DMS153 treated with DMSO at 0.1 percent for 48 hours (cell line): Measurements from ENCODE around the gene CHRNB2.

ENCODE experiments used
- DNase-seq: peaks from one replicate; lab custom pipeline; 2025; ENCODE audit not compliant: unreplicated experiment; lab: John Stamatoyannopoulos, UW

CHRNB2 gene

DNA sequence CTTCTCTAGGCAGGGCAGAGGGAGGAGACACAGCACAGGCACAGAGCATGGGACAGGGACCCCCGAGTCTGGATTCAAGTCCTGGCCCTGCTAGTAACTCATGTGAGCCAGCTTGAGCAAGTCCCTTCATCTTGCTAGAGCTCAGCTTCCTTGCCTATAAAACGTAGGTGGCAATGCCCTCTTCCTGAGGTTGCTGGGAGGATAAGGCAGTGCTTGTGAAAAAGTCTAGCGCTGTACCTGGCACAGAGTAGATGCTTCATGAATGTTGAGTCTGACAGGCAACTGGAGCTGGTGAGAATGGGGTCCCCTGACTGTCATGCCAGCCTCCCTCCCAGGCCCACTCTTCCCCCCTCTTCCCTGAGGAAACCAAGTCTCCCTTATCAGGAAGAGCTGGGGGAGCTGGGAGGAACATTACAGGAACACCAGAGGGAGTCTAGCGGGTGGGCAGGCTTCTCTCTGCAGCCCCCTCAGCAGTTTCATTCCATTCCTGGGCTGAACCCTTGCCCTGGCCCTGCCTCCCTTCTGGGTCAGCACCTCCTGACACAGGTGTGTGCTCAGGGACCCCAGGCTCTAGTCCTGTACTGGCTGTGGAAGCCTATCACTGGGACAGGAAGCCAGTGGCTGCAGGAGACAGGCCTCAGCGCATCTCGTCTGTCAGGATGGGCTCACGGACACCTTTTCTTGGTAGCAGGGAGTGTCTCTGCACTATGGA lies 9.9 kb downstream of the CHRNB2 start:
- no peak for DNase-seq

DNA sequence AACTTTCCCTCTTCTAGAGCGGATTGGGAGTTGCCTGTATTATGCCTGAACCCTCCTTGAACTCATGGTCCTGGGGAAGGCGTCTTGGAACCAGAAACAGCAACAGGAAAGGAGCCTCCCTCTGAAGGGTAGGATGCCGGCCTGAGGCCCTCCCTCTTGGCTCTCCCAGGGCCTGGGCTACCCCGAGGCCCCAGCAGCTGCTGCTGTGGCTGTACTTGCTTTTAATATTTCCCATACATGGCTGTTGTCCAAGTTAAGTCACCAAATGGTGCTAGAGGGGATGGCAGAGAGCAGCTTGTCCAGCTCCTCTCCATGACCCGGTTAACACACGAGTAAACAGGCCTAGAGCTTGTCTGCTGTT lies 10.5 kb downstream of the CHRNB2 start:
- no peak for DNase-seq

DNA sequence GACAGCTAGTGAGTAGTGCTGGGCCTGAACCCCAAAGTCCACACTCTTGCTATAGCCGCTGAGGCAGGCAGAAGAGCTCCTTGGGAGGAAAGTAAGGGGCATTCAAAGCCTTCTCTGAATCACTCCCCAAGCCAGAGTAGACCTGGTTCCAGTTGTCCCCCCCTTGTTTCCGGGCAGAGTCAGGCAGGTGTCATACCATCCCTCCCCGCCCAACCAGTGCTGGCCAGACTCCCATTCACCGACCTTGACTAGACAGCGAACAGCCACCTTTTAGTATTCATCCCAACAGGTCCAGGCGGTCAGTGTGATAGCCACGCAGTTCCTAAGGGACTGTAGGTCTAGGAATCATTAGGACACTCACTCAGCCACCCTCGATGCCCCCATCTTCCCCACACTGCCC lies 11.8 kb downstream of the CHRNB2 start:
- DNase-seq, result no peak

DNA sequence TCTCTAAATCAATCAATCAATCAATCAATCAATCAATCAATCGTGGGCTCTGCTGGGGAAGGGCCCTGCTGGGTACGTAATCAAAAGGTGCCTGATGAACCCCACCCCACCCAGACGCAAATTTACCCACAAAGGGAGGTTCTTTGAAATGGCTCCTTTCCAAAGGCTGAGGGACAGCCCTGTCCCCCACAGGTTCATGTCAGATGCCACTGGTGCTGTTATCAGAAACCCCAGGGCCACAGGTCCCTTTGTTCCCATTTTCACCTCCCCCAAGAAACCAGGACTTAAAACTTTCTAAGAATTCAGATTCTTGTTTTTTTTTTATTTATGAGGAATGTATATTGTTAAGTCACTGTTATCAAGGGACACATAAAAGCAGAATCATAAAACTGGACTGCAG lies 14.2 kb downstream of the CHRNB2 start:
- no peak for DNase-seq

DNA sequence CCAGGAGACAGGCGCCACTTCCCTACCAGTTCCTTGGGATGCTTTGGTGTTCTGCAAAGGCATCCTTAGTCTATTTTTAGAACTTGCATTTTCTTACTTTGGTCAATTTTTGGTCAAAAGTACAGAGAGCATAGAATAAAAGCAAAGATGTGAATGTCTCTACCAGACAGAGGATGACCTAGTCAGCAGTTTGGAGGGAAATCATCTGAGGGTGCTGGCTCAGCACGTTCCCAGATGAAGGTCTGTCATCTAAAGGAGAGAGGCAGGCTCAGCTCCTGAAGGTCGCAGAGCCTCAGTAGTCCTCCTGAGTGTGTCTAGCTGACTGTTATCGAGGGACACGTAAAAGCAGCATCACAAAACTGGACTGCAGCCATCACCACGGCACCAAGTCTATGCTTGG lies 15.3 kb downstream of the CHRNB2 start:
- DNase-seq, result no peak

DNA sequence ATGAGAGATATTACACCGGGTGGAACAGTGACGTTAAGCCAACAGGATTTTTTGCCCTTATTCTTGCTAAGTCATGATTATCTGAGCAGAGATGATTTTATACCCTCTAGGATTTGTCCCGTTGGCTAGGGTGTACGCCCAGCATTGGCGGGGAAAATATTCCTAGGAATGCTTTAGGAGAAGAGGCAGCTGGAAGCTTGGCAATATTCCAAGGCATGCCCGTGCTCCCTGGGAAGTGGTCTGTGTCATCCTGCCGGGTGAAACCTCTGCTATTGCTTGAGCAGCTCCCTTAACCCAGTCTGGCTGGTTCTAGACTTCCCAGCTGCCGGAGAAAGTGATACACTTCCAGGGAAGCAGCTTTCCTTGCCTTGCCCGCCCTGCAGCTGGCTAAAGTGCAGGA lies 16.2 kb downstream of the CHRNB2 start:
- DNase-seq, result no peak

DNA sequence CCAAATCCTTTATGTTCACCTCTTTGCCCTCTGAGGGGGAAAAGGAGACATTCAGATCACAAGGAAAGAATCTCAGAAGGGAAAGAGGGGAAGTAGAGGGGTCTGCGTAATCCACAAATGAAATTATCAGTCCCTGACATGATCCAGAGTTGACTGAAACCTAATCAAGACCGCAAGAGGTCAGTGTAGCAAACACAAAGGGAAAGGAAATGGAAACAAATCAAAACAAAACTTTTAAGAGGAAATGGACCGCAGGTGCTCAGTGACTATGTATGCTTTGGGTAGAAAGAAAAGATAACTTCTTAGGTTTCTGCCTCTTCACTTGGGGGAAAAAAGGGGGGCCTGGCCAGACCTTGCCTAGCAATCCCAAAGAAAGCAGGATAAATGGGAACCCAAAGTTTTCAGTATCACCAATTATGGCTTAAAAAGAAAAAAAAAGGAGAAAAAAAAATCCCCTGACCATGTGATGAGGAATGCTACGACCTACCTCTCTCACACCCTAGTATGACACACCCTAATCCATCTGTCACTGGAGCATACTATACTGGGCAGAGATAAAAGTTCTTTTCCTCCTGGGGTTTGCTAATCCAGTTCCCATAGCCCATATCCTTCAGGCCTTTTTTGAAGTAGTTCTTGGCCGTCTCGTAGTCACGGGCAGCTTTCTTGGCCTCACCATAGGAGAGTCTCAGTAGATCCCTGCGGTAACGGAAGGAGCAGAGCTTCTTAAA lies 16.9 kb downstream of the CHRNB2 start:
- no peak for DNase-seq

DNA sequence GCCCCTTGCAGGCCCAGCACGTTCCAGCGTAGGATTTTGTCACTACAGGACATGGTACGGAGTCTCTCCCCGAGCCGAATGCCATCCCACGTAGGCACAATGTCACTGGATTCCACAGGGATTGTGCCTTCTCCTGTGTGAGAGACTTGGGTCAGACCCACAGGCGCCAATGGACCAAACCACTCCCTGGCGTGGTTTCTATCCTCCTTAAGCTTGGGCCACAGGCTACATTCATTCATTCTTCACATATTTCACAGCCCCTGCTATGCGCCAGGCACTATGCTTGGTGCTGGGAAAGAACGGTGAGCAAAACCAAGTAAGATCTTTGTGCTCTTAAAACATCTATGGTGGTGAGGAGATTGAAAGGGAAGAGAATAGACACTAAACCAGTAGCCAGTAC lies 18.7 kb downstream of the CHRNB2 start:
- DNase-seq, result no peak

DNA sequence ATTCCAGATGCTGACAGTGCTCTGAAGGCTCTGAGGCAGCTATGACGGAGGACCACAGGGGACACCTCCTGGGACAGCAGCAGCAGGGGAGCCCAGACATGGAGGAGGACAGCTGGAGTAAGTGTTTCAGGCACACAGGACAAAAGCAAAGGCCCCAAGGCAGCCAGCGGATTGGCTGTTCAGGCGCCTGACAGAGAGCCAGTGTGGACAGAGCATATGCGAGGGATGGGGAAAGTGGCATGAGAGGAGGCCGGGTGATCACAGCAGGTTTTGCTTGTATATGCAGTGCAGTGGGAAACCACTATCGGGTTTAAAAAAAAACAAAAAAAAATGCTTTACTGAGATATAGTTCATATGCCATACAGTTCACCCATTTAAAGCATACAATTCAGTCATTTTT lies 19.1 kb downstream of the CHRNB2 start:
- no peak for DNase-seq

DNA sequence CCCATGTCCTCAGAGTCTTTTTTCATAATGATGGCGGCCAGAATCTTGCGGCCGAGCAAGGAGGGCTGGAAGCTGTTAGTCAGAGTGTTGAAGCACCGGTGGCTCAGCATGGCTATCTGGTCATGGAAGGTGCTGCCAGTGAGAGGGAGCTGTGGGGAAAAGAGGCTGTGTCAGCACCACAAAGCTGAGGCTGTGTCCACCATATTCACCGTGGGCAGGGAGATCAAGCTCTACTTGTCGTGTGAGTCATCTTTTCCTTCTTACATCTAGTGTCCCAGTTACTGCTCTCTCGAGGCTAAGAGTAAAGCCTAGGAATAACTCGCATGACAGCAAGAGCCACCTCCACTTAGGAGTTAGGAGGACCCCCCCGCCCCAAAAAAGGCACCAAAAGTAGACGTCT lies 22.2 kb downstream of the CHRNB2 start:
- no peak for DNase-seq

DNA sequence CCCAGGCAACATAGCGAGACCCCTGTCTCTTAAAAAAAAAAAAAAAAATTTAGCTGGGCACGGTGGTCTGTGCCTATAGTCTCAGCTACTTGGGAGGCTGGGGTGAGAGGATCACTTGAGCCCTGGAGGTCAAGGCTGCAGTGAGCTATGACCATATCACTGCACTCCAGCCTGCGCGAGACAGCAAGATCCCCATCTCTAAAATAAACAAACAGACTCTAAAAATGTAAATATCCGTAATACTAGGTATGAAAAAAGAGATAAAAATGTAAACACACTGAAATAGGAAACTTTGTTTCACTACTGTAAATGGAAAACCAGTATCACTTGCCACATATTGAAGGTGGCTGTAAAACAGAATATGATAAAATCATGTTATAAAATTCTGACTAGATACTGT lies 23.2 kb downstream of the CHRNB2 start:
- DNase-seq, result no peak

DNA sequence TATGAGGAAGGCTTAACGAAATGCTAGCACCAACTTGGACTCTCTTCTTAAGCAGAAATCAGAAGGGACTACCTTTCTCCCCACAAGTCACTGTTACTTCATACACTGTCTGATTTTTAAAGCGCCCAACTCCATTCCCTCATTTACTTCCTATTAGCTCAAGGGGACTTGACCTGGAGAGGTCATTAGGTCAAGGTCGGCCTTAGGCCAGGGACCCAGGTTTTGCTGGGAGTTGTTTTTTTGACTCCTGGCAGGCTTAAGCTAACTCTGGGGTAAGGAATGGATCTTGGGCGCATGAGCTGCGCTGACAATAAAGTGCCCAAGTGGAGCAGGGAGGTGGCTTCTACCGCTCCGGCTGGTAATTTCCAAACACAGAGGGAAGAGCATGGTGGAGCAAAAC lies 23.6 kb downstream of the CHRNB2 start:
- no peak for DNase-seq

DNA sequence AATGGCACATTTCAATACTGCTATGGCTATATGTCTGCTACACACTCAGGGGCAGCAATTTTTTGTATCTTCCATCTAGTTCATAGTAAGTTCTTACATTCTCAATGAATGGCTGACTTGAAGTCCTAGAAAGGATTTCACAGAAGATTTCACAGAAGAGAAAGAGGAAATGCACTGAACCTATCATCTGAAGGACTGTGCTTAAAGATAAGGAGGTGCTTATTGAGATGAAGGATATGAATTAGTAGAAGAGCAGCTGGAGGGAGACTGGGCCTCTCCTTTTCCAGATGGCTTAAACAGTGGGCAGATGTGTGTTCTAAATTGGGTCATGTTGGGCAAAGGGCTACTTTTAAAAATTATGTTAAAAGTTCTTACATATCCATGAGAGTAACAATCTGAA lies 25.8 kb downstream of the CHRNB2 start:
- no peak for DNase-seq

DNA sequence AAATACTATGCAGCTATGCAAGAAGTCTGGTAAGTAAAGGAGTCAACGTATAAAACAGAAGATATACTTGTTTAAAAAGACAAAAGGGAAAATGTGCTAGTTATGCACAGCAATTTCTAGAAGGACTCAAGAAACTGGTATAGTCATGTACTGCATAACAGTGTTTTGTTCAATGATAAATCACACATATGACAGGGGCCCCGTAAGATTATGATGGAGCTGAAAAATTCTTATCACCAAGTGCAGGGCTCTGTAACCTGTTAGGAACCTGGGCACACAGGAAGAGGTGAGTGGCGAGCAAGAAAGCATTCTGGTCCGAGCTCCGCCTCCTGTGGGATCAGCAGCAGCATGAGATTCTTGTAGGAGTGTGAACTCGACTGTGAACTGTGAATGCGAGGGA lies 27.2 kb downstream of the CHRNB2 start:
- no peak for DNase-seq

DNA sequence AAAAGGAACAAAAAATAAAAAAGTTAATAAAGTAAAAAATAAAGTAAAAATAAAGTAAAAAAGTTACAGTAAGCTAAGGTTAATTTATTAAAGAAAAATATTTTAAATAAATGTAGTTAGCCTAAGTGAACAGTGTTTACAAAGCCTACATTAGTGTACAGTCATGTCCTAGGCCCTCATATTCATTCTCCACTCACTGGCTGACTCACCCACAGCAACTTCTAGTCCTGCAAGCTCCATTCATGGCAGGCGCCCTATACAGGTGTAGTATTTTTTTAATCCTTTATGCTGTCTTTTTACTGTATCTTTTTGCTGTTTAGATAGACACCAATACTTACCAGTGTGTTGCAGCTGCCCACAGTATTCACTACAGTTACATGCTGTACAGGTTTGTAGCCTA lies 28.0 kb downstream of the CHRNB2 start:
- DNase-seq, result no peak

DNA sequence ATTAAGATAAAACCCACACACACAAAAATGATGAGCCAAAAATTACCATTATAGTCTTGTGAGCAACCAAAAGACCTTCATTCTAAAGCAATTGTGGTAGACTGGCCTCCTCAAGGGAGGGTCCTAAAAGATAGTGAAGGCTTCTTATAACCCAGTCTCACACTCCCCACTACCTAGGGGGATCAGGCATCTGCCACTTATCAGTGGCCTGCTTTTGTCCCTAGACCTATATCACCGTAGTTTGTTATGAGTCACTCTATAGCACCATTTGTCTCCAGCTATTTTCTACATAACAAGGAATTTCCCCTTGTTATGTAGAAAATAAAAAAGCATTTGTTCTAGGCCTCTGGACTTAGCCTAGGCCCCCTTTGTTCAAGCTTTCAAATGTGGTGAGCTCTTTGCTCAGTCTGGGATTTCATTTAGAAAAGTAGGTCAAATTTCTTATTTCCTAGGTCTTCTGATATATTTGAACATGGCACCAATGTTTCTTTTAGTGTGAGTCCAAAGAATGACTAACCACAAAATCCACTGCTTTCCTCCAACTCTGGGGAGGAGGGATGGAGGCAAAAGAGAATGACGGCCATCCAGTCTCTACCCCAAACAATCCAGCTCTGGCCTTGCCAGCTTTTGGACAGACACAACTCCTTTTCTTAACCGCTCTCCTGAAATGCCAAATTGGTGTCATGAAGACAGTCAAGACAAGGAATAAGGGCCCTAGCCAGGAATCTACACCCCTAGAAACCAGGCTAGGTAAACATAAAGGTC lies 31.5 kb downstream of the CHRNB2 start:
- DNase-seq, result no peak

DNA sequence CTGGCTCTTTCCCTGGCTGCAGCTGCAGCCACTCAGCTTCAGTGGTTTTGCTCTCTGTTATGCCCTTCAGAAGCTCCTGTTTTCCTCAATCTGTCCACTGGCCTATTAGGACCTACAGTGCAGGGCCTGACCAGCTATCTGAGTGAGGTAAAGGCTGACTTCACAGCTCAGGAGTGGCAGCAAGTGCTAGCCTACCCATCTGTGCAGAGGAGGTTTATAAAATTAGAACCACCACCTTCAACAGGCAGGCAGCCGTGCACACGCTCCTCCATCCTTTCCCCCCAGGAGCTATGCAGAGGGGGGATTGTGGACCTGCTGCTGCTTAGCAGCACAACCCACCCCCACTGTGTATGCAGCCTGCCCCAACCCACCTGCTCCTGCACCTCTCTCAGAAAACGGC lies 32.1 kb downstream of the CHRNB2 start:
- no peak for DNase-seq

DNA sequence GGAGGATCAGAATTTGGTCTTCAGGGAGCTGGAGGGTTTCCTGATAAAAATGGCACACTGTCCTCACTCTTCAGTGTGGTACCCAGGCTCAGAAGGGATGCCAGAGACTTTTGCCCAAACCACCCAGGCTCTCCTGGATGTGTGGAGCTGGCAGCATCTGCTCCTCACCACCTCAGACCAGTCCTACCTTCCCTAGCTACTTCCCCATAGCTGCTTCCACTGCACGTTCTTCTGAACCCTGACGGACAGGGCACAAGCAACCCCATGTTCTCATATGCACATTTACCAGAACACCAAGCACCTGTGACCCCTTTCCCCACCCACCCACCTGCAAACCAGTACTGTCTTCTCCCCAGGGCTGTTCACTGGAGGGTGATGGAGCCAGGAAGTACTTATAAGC lies 35.7 kb downstream of the CHRNB2 start:
- DNase-seq, result no peak

DNA sequence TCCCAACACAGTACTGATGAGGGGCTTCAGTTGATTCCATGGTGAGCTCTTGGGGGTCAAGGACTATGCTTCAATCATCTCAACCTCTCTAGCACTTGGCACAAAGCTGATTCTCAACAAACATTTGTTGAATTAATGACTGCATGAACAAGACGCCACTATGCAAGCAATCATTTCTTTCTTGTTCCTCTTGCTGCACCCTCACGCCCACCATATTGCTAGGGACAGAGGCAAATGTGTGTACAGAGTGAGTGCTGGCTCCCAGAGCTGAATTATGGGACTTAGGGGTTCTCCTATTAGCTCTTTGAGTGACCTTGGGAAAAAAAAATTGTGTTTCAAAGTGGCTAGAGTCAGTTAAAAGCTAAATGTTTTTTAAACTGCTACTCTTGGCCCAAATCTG lies 38.0 kb downstream of the CHRNB2 start:
- DNase-seq, result no peak

DNA sequence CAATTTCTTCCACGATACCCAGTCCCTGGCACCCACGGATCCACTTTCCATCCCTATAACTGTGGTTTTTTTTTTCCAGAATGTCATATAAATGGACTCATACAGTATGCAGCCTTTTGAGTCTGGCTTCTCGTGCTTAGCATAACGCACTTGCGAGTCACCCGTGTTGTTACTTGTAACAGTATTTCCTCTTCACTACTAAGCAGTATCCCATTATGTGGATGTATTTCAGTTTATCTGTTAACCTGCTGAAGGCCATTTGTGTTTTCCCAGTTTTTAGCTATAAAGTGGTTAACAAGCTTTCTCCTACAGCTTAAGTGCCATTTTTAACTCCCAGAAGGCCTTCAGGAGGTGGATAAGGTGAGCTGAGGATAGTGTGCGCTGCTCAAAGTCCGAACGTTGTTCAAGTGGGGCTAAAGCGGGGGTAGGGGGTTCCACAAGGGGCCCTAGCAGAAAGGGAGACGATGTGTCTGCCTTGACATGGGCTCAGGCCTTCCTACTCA lies 39.6 kb downstream of the CHRNB2 start:
- DNase-seq, result no peak

DNA sequence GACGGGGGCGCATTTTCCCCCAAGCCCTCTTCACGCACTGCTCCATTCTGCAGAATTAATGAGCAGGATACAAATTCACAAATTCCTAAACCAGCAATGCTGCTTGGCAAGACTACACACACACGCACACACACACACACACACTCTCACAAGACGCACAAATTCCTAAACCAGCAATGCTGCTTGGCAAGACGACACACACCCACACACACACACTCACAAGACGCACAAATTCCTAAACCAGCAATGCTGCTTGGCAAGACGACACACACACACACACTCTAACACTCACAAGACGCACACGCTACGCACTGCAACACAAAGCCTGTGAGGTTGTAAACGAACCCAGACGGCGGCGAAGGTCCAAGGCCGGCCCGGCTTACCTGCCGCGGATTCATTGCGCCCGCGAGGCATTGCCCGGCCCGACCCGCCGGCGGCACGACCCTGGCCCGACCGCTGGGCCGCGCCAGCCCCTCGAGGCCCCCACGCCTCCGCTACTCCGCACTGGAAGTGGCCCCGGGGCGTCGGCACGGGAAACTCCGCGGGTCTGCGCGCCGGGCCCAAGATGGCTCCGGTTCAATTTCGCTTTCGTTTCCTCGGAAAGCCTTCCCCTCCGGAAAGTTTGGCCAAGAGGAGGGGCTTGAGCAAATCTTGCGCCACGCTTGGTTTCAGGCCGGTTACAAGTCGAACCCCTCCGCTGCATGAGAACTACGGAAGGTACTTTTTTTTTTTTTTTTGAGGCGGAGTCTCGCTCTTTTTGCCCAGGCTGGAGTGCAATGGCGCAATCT lies 40.2 kb downstream of the CHRNB2 start, which contains the start of gene ADAR:
Gene ADAR, minus strand, starts transcription at position 578 of the 788 bp plus-strand sequence. Its CDS starts 180 bp downstream, at position 398.
- DNase-seq, result peak; percentile 61
